GM12873 (cell line): ENCODE results near the gene AHDC1.

Experiments
- CTCF ChIP-seq: IDR thresholded peaks from 2 replicates; pipeline ENCODE4 v1.5.1; 2012; ENCODE audit warnings: low read depth, mild to moderate bottlenecking, moderate library complexity, low read length, control low read depth; ENCODE audit not compliant: insufficient read depth; ENCODE audit errors: missing control alignments

Gene AHDC1

GRCh38 chr1:27548858-27549719 is 54.9 kb downstream of the AHDC1 start:
- TF ChIP-seq CTCF, result no peak

- TF ChIP-seq CTCF, result no peak
Measured at GRCh38 chr1:27548136-27548853, 55.6 kb downstream of the AHDC1 start.

GRCh38 chr1:27547220-27548116 is 56.5 kb downstream of the AHDC1 start:
- TF ChIP-seq CTCF, result peak; percentile 29

GRCh38 chr1:27545876-27546275 is 58.1 kb downstream of the AHDC1 start:
- no peak for TF ChIP-seq CTCF

GRCh38 chr1:27545271-27545670 is 58.7 kb downstream of the AHDC1 start:
- TF ChIP-seq CTCF, result no peak

GRCh38 chr1:27544834-27545233 is 59.1 kb downstream of the AHDC1 start:
- TF ChIP-seq CTCF, result no peak

GRCh38 chr1:27543284-27543683 is 60.7 kb downstream of the AHDC1 start:
- TF ChIP-seq CTCF, result no peak
